ENCODE results near the gene TM4SF5.
A peak's percentile ranks its signal among the peaks of the same experiment; 100 is the strongest.
"Not testable (repeated sequence)": the region's sequence is repeated elsewhere in the genome, so short reads cannot be mapped to it uniquely, and the experiment has no call there.

Gene TM4SF5

DNA sequence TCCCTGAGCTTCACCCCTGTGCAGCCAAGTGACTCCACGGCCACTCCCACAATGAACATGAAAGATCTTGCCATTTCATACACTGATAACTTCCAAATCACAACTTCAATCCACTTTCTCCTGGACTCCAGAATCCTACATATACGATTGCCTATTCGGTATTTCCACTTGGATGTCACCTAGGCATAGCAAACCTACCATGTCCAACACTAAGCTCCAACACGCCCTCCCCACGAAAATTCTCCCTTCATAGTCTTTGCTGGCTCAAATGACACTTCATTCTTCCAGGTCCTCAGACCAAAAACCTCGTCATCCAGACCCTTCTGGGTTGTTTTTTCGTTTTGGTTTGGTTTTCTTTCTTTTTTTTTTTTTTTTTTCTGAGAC is 19.0 kb downstream of the TM4SF5 start:
- DNase-seq = no peak

DNA sequence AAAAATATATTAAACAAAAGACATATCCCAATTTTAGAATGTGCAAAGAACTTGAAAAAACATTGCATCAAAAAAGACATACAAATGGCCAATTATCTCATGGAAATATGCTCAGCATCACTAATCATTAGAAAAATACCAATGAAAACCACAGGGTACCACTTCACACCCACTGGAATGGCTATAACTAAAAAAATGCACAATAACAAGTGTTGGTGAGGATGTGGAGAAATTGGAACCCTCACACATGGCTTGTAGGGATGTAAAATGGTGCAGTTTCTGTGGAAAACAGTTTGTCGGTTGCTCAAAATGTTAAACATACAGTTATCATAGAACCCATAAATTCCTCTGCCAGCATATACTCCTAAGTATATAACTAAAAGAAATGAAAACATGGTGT is 23.5 kb downstream of the TM4SF5 start:
- DNase-seq = no peak

DNA sequence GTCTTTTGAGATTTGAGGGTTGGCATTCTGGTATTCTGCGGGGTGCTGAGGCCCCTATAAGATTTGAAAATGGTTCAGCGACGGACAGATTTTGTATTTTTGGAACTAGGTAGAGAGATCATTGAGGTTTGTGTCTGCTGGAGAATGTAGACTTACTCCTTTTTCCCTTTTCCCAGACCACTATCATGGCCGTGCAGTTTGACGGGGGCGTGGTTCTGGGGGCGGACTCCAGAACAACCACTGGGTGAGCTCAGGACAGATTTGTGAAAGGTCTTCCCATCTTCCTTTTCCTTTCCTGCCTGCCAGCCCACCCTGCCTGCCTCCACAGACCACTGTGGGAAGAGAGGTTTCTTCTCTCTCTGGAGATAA is 24.9 kb downstream of the TM4SF5 start:
- DNase-seq = no peak

DNA sequence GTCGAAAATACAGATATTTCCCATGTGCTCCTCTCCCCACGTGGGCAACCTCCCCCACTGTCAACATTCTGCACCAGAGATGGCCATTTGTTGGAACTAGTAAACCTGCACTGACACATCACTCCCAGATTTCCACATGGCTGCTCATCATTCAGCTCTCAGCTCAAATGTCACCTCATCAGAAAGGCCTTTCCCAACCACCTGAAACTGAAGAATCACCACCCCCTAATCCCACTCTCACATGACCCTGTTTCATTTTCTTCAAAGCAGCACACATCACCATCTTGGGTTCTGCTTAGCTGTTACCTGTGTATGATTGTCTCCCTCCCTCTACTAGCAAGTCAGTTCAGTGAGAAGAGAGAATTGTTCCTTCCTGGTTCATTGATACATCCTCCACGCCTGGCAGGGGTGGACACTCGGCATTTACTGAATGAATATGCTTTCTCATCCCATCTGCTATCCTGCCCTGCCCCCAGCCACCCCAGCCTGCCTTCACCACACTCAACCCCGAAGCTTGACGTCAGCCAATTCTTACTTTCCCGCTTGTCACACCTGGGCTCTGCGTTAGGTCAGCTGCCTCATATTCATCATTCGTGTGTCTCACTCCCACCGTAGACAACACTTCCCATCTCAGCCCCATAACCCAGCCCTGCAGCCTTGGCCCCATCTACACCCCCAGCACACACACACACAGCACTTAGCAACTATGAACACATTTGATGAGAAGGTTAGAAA is 28.9 kb downstream of the TM4SF5 start:
- no peak for DNase-seq

DNA sequence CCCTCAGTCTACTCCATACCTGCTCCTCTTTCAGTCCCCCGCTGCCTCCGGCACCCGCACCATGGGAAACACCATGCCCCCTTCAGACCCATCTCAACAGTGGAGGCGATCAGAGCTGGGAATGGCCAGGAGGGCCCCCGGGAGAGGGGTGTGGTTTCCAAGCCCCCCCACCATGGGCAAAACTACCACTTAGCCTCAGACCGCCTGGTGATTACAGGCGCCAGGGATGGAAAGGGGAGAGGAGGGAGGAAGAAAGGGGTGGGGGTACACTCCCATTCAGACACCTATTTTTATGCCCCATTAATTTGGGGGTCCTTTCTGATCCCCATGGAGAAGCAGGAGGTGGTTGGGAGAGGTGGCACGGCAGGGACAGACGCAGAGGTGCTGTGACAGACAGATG is 30.5 kb downstream of the TM4SF5 start, which contains the start of gene C17orf114:
Gene C17orf114, minus strand, starts transcription at position 101 of the 400 bp plus-strand sequence.
- DNase-seq = no peak

DNA sequence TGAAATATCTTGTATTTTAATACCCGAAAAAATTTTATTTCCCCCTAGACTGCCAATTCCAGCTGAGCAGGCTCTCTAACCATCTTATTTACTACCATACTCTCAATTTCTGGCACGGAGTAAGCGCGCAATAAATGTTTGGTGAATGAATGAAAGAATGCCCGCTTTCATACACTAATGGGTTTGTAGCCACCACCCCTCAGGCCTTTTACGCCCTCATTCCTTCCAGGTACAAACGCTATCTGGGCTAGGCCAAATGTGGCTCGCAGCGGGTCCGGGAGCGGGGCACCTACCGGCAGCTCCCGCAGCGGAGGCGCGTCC is 34.7 kb downstream of the TM4SF5 start:
- no peak for DNase-seq

DNA sequence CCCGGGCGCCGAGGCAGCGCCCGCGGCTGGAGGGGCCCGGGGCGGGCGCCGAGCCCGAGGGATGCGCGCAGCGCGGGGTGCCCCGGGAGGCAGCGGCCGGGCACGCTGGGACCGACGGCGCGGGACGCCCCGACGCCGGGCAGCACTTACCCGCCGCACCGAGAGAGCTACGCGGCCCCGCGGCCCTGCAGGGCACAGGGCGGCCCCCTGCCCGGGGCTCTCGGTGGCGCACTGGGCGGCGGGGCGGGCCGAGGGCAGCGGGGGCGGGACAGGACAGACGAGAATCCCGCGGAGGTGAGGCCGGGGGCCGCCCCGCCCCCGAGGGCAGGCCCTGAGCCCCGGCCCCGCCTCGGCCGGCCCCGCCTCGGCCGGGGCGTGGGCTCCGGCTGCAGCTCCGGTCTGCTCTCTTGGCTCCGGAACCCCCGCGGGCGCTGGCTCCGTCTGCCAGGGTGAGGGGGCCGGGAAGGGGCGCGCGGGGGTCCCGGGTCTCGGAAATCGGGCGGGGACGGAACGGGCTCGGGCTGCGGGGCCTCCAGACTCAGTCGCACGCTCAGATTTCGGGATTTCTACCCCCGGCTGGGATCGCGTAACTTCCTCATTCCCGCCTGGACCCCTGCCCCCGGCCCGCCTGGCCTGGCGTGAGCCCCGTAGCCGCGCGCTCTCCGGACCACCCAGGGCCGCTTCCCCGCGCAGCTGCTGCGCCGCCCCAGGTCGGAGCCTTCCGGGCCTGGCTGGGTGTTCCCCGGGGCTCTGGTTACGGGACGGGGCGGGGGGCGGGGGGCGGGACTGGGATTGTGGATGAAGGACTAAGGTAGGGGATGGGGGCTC is 35.3 kb downstream of the TM4SF5 start, which contains the start of gene PLD2:
Gene PLD2, plus strand, starts transcription at position 376 of the 828 bp plus-strand sequence. CDS start 621 bp downstream, outside the sequence.
- DNase-seq = peak; percentile 26 to 32

DNA sequence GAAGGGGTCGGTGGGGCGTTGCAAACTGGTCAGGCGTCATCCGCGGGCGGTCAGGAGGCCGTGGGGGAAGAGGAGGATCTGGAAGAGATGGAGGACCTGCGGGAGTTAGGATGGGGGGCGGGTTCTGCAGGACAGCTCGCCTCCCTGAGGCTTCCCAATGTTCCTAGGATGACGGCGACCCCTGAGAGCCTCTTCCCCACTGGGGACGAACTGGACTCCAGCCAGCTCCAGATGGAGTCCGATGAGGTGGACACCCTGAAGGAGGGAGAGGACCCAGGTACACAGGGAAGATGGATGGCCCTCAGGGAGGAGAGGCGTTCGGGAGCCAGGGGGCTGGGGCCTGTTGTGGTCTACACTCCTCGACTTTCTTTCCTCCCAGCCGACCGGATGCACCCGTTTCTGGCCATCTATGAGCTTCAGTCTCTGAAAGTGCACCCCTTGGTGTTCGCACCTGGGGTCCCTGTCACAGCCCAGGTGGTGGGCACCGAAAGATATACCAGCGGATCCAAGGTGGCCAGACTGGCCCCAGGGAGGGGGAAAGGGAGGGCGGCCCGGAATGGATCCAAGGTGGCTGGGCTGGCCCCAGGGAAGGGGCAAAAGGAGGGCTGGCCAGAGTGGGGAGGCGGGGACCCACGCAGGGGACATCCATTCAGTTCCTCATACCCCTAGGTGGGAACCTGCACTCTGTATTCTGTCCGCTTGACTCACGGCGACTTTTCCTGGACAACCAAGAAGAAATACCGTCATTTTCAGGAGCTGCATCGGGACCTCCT is 36.1 kb downstream of the TM4SF5 start:
- DNase-seq = no peak

DNA sequence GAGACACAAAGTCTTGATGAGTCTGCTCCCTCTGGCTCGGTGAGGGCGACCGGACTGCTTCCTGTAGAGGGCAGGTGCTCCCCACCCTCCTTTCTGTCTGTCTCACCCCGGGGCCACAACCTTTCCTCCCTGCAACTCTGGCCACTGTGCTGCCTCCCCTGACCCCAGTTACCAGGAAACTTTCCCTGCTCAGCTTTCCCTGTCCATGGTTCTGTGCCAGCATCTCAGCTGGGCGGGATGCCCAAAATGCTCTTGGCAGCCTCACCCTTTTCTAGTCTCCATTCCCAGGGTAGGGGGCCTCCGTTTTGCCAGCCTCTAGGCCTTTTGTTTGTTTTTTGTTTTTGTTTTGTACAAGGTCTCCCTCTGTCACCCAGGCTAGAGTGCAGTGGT is 36.7 kb downstream of the TM4SF5 start:
- DNase-seq = no peak

DNA sequence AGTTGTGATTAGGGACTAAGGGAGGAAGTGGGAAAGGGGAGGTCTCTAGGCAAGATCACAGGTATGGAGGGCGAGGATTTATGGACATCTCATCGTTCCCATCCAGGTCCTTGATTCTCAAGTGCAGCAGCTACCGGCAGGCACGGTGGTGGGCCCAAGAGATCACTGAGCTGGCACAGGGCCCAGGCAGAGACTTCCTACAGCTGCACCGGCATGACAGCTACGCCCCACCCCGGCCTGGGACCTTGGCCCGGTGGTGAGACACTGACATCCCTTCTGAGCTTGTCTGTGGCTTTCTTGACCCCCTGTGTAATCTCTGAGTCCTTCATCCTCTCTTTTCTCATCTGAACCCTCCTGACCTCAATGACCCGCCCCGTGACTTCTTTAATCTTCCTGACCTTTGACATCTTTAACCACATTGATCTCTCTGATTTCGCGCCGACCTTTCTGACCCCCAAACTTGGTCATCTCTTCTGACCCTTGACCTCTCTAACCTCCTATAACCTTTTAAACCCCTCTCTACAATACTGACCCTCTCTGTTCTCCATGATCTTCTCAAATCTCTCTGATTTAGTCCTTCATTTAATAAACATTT is 39.1 kb downstream of the TM4SF5 start:
- no peak for DNase-seq

DNA sequence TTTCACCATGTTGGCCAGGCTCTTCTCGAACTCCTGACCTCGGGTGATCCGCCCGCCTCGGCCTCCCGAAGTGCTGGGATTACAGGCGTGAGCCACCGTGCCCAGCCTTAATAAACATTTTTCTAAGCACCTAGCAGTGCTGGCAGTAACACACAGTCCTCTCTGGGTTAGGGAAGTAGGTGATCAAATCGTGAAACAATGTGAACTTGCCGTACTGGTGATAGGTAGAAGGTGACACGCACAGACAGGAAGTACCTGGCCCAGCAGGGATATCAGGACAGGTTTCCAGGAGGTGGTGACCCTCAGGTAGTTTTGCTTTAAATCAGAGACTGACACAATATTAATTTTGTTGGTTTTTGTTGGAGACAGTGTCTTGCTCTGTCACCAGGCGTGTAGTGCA is 39.8 kb downstream of the TM4SF5 start:
- DNase-seq = no peak

DNA sequence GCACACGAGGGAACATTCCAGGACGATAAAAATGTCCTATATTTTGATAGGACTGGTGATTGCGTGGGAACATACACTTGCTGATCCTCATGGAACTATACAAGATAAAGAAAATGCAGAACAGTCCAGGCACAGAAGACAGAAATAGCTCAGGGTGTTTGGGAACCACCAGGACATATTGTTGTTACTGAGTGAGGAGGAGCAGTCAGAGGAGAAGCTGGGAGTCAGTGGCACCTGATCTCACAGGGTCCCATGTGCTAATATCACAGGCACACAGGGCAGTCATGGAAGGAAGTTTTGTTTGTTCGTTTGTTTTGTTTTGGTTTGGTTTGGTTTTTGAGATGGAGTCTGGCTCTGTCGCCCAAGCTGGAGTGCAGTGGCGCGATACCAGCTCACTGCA is 41.0 kb downstream of the TM4SF5 start:
- DNase-seq = no peak

DNA sequence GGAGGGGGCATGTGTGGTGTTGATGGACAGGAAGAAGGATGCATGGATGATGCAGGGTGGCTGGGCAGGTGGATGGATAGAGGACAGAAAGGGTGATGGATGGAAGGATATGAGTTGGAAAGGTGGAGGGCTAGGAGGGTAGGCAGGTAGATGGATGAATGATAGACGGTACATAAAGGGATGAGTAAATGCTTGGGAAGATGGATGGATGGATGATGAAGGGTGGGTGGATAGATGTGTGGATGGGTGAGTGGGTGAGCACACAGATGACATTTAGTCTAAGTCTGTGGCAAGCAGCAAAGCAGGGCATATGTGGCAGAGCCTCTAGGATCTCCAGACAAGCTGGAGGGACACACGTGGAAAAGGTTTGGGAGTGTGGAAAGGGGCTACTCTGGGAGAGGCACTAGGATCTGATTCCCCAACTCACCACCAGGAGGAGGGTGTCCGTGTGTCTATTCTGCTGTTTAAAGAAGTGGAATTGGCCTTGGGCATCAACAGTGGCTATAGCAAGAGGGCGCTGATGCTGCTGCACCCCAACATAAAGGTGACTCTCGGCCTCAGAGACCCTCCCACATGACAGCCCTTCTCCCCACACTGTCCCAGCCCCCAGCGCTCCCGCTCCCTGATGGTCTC is 43.5 kb downstream of the TM4SF5 start:
- DNase-seq = no peak

DNA sequence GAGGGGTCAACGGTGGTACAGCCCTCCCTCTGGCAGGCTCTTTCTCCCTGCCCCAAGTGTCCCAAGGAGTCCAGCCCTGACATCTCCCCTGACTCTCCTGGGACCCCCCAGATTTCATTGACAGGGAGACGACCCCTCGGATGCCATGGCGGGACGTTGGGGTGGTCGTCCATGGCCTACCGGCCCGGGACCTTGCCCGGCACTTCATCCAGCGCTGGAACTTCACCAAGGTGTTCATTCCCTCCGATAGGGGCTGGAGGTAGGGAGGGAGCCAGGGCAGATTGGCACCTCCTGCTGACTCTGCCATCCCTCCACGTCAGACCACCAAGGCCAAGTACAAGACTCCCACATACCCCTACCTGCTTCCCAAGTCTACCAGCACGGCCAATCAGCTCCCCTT is 45.1 kb downstream of the TM4SF5 start:
- no peak for DNase-seq

DNA sequence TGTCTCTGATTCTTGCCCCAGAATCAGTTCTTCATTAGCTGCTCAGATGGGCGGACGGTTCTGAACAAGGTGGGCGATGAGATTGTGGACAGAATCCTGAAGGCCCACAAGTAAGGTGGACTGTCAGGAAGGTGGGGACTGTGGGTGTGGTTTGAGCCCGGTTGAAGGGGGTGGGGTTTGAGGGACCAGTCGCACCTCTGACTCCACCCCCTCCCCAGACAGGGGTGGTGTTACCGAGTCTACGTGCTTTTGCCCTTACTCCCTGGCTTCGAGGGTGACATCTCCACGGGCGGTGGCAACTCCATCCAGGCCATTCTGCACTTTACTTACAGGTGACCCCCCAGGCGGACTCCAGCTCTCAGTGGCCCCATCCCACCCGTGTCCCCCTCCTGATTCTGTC is 46.6 kb downstream of the TM4SF5 start:
- DNase-seq = no peak

DNA sequence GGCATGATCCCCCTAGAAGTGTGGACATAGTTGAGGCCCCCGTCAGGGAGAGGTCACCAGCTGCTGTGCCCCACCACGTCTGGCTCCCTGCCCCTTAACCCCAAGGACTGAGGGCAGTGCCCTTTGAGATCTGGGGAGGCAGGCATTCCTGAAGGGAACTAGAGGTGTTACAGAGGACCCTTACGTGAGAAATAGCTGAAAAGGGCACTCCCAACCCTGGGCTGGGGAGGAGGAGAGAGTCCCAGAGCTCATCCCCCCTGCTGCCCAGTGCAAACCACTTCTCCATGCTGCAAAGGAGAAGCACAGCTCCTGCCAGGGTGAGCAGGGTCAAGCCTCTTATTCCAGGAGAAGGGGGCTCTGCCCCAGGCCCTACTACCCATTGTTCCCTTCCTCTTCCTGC is 51.1 kb downstream of the TM4SF5 start:
- DNase-seq = no peak

DNA sequence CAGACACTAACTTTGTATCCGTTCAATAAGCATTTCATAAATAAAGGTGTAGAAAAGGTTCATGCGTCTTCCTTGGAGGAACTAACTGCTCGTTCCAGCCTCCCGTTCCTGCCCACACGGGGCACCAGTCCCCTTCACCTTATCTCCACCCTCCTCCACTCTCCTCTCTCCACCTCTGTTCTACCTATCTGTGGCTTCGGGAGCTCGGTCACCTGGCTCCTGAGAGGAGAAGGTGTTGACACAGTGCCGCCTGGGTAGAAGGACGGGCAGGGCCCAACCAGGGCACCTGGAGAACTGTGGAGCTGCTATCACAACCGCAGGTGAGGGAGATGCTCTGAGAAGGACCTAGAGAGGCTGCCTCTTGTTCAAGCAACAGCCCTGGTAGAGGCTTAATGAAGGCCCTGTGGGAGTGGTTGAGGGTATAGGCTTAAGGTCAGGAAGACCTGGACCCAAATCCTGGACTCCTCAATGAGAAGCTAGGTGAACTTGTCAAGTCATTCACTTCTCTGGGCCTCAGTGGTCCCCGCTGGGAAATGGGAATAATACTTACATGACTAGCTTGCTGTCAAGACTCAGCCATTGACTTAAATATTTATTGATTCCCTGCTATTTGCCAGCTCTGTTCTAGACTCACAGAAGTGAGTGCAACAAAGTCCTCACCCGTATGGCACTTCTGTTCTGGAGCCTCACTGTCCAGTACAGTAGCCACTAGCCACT is 51.8 kb downstream of the TM4SF5 start:
- DNase-seq = no peak

DNA sequence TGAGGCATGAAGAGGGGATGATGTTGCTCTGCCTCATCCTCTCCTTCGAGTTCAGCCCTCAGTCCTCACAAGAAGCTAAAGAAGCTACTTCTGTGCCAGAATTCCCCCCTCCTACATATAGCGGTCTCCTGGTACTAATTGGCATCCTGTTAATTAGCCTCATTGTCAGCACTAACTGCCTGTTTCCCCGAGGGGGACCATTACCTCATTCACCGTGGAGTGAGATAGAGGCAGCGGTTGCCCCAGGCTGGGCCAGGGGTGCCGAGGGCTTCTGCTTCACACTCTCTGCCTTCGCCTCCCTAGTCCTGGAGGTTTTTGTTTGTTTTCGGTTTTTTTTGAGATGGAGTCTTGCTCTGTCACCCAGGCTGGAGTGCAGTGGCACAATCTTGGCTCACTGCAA is 55.7 kb downstream of the TM4SF5 start:
- DNase-seq = no peak

DNA sequence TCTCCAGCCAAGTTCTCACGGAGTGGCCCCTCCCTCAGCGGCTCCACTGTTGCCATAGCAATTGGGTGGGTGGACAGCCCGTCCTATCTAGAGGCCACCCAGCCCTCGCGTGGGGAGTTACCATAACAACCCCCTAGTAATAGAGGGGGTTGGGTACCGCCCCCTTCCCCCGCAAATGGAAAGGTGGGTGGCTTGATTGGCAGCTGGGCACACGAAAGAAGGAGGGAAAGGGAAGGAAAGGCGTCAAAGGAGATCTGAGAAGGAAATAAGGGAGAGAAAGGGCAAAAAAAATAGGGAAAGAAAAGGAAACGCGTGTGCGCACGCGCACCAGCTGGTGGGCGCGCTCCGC is 61.1 kb downstream of the TM4SF5 start:
- DNase-seq = not testable (repeated sequence)
